Stimulated activated CD4-positive, alpha-beta T cell treated with anti-CD3 and anti-CD28 coated beads, Interleukin-1b, Interleukin-23, amount 100 ng/mL, for 24 hours (primary cell): ENCODE data around the gene JMJD7.

Experiments used
- DNase-seq, 4 experiments: peaks; one replicate each; pipeline ENCODE4 v3.0.0-alpha.2; 2020; ENCODE audit warnings: low read depth in 4 of 4, low spot score in 1 of 4

The JMJD7 gene

DNA sequence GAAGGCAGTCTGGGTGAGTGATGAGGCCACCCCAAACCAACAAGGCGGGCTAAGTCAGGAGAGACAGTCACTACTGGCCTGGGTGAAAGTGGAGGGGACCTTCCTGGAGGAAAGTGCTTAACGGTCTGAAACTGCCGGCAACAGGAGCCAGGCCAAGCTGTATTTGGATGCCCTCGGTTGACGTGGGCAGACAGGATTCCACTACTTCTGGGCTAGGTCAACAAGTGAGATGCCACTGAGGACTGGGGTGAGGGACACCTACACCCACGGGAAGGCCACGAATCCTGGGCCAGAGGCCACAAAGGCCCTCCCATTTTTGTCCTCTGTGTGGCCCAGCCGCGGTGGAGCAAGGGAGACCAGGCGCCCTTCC lies 53.6 kb downstream of the JMJD7 start:
- no peak for DNase-seq

DNA sequence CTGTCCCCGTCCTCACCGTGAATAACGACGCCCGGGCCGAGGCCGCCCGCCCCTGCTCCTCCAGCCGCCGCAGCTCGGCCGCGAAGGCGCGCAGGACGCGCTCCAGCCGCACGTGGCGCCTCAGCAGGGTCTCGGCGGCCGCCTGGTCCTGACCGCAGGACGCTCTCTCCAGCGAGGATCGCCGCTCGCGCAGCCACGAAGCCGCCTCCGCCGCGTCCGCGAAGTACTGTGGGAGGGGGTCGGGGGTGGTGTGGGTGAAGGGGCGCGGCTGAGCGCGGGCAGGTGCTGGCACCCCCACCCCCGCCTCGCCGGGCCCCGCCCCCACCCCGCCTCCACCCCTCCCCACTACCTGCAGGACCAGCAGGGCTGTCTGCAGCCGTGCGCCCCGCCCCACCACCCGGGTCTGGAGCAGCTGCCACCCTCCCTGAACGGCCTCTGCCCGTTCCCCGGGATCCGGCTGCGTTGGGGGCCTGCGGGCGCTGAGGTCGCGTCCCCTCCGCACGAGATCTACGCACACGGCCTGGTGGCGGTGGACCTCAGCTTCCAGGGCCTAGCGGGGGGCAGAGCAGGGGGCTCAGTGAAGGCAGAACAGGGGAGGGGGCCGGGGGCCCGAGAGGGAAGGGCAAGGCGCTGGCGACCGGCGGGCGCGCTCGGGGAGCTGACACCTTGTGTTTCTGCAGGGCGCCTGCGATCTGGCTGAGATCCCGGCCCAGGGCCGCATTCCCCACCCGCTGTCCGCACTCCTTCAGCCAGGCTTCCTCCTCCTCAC lies 54.2 kb downstream of the JMJD7 start:
- no peak for DNase-seq

DNA sequence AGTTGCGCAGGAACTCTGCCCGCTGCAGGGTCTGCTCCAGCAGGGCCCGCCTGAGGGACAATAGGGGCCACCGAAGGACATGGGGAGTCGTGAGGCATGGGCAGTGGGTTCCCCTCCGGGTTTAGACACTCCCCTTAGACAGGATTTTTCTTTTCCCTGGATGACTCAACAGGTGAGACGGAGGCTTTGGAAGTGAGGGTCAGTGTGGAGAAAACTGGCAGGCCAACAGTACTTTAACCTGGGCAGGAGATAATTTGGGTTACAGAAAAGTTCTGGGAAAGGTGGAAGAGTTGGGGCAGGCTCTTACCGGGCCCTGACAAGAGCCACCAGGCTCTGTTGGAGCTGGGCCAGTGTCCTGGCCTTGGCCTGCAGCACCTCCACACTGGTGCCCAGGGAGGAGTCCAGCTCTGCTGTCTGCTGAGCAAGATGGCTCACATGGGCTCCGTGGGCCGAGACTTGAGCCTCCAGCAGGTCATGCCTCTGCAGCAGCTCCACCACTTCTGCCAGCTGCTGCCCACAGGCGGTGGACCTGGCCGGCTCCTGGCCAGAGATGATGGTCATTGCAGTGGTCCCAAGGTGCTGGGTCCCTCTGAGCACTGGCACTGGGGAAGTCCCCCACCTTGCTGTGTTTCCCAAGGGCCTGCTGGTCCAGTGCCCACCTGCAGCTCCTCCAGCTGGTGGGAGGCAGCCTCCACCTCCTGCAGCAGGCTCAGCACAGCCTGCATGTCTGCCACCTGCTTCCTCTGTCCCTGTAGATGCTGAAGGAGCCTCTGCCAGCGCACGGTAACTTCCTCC lies 55.0 kb downstream of the JMJD7 start:
- no peak for DNase-seq

DNA sequence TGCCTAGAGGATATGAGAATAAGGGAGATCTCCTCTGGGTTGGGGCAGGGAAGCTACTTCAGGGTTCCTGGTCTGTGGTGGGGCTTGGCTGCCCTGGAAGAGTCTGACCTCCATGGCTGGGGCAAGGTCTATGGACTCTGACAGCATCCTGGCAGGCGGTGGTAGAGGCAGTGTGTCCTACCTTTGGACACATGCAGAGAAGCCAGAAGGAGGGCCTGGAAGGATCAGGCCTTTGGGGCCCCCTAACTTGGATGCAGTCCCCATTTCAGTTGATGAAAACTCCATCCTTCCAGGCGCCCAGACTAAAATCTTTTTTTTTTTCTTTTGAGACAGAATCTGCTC lies 55.6 kb downstream of the JMJD7 start:
- DNase-seq, result no peak

DNA sequence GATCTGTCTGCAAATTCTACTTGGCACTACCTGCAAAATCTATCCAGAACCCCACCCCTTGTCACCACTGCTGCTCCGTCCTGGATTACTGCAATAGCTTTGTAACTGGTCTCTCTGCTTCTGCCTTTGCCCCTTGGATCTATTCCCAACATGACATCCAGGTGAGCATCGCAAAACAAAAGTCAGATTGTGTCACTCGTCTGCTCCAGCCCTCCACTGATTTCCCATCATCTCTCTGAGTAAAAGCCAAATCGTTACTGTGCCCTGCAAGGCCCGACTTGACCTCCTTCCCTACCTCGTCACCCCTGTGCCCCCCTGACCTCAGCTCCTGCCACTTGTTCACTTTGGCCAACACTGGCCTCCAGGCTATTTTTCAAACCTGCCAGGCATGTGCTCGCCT lies 56.6 kb downstream of the JMJD7 start:
- no peak for DNase-seq

DNA sequence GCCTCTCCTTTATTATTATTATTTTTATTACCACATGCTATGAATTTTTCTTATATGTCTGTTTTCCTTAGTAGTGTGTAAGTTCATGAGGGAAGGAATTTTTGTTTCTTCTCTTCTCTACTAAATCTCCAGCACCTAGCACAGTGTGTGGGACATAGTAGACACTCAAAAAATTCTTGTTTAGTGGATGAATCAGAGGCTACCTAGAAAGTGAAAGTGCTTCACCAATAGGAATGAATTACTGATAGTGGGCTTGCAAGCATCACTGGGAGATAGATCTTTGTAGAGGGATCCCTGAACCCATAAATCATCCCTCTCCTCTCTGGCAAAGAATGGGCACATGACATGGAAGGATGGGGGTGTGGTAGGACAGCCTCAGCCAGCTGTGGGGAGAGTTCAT lies 57.4 kb downstream of the JMJD7 start:
- no peak for DNase-seq

DNA sequence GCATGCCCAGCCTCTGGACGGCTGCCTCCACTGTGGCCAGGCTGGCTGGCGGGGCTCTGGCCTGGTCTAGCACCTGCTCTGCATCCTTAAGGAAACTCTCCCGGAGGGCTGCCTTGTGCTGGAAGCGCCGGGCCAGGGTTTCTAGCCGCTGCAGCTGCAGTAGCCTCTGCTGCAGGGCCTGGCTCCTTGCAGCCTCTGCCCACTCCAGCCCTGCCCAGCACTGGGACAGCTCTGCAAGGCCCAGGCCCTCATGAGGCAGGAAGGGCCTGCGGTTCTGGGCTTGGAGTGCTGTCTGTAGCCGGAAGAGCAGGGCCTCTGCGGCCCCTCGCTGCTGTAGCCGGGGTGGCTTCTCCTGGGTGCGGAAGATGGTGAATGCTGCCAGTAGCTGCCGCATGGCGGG lies 57.9 kb downstream of the JMJD7 start:
- DNase-seq, result no peak

DNA sequence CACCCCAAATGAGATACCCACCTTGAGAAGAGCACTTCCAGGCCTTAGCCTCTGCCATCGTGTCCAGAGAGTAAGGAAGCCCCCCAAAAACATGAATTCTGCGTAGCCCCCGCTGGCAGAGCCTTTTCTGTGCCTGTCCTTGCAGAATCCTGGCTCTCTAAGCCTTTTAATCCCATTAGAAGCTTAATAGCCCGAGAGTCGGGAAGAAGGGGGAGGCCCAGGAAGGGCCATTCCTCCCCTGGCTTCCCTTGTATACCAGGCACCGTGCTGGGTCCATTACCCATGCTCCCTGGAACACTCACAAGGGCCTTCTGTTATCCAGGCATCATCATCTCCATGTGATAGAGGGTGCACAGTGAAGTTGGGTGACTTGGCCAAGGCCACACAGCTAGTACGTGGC lies 58.8 kb downstream of the JMJD7 start:
- DNase-seq, result no peak

DNA sequence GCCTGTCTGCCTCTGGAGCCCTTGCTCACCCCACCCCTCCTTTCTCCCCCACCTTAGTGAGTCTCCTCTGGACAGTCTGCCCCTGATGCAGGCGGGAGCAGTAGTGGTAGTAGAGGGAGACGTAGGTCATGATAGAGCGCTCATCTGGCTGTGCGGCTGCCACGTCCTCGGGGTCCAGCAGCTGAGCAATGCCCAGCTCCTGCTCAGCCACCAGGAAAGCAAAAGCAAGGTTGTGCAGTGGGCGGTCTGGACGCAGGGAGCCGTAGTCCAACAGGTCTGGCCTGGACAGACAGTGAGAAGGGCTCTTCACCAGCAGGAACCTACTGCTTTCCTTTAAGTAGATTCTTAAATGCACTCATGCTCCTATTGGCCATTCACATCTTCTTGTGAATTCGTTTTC lies 59.3 kb downstream of the JMJD7 start:
- DNase-seq, result no peak
